ENCODE measurements around the gene MINAR1.

The MINAR1 gene

GRCh38 chr15:79472446-79472845, 40.3 kb downstream of the MINAR1 start:
- TF ChIP-seq, protein P1, sequence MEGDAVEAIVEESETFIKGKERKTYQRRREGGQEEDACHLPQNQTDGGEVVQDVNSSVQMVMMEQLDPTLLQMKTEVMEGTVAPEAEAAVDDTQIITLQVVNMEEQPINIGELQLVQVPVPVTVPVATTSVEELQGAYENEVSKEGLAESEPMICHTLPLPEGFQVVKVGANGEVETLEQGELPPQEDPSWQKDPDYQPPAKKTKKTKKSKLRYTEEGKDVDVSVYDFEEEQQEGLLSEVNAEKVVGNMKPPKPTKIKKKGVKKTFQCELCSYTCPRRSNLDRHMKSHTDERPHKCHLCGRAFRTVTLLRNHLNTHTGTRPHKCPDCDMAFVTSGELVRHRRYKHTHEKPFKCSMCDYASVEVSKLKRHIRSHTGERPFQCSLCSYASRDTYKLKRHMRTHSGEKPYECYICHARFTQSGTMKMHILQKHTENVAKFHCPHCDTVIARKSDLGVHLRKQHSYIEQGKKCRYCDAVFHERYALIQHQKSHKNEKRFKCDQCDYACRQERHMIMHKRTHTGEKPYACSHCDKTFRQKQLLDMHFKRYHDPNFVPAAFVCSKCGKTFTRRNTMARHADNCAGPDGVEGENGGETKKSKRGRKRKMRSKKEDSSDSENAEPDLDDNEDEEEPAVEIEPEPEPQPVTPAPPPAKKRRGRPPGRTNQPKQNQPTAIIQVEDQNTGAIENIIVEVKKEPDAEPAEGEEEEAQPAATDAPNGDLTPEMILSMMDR (IDR thresholded peaks at IDR 0.05; ENCODE audit: low read depth, low read length) = no peak
- DNase-seq (ENCODE audit: low read depth in 2 of 2) = no peak
- no peak overlapping the region for H3K4me3 ChIP-seq (replicated peaks in 1 of 2; ENCODE audit: low read depth in 2 of 2, low read length in 2 of 2)

GRCh38 chr15:79474252-79474651, 42.1 kb downstream of the MINAR1 start:
- no peak overlapping the region for H3K4me3 ChIP-seq (replicated peaks in 1 of 2; ENCODE audit: low read depth in 2 of 2, low read length in 2 of 2)
- peak; percentile 14 to 49 for DNase-seq (ENCODE audit: low read depth in 2 of 2)
- TF ChIP-seq, protein P1 (IDR thresholded peaks at IDR 0.05; ENCODE audit: low read depth, low read length) = no peak

DNA sequence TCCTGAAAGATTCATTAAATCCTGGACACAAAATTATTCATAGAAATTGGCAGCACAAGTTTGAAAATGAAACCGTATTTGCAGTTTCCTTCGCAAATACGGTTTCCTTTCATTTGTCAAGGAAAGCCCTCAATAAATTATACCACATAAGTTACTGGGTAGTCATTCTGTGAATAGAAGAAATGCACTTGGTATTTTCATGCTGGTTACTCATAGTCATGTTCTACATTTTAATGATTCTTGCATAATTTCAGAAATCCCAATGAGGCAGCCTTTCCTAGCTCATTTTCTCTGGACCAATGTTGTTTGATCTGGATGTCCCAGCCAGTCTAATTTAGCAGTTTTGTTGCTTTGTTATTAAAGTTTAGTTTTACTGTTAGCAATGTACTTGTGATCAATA, 43.2 kb downstream of the MINAR1 start:
- H3K4me3 ChIP-seq (replicated peaks in 1 of 2; ENCODE audit: low read depth in 2 of 2, low read length in 2 of 2) = no peak overlapping the region
- DNase-seq (ENCODE audit: low read depth in 2 of 2) = peak in 1 of 2 donors; percentile 63
- TF ChIP-seq, protein P1 (IDR thresholded peaks at IDR 0.05; ENCODE audit: low read depth, low read length) = no peak

- TF ChIP-seq, protein P1 (IDR thresholded peaks at IDR 0.05; ENCODE audit: low read depth, low read length) = no peak
- no peak for DNase-seq (ENCODE audit: low read depth in 2 of 2)
Observed at GRCh38 chr15:79478108-79478507, 46.0 kb downstream of the MINAR1 start.

DNA sequence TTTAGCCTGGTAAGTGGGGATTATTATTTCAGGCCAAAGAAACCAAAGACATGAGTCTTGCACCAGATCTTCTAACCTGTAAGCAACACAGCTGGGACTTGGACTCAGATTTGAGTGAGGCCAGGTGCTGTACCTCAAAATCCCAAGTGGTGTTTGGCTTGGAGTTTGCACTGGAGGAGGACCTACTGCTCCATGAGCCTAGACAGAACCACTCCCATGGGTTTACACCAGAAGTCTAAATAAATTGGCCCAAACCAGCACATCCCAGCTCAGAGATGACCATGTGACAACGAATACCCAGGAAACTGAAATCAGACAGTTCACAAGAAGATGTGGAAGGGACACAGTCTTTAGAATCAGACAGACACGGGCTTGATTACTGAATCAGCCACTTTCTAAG, 47.5 kb downstream of the MINAR1 start:
- no peak for DNase-seq (ENCODE audit: low read depth in 2 of 2)
- no peak overlapping the region for H3K4me3 ChIP-seq (replicated peaks in 1 of 2; ENCODE audit: low read depth in 2 of 2, low read length in 2 of 2)
- TF ChIP-seq, protein P1 (IDR thresholded peaks at IDR 0.05; ENCODE audit: low read depth, low read length) = no peak

More at GRCh38 chr15:79478108-79478507, 46.0 kb downstream of the MINAR1 start:
- H3K4me3 ChIP-seq (replicated peaks in 1 of 2; ENCODE audit: low read depth in 2 of 2, low read length in 2 of 2) = no peak overlapping the region

GRCh38 chr15:79481793-79482192, 49.7 kb downstream of the MINAR1 start:
- TF ChIP-seq, protein P1 (IDR thresholded peaks at IDR 0.05; ENCODE audit: low read depth, low read length) = no peak
- H3K4me3 ChIP-seq (replicated peaks in 1 of 2; ENCODE audit: low read depth in 2 of 2, low read length in 2 of 2) = no peak overlapping the region

More at GRCh38 chr15:79481793-79482192, 49.7 kb downstream of the MINAR1 start:
- no peak for DNase-seq (ENCODE audit: low read depth in 2 of 2)

Data from cardiac fibroblast (primary cell).